Loucy (cell line): Measurements from ENCODE around the gene DDR1.
A peak's percentile ranks its signal among the peaks of the same experiment; 100 is the strongest.
"Not testable (repeated sequence)": the region's sequence is repeated elsewhere in the genome, so short reads cannot be mapped to it uniquely, and the experiment has no call there.

Source experiments
- H2AFZ ChIP-seq: fragments of 200-600 bp; sonication (generic); 2 replicates; pipeline ENCODE4 v1.6.0; 2016; ENCODE audit warnings: antibody characterized with exemption, mild to moderate bottlenecking, low read length, moderate library complexity
- H3F3A ChIP-seq: fragments of 200-600 bp; 2 replicates; pipeline ENCODE4 v1.6.0; 2016; ENCODE audit warnings: antibody characterized with exemption, low read depth, mild to moderate bottlenecking
- H3K27me3 ChIP-seq: fragments of 200-600 bp; sonication (generic); 2 replicates; pipeline ENCODE4 v1.6.1; 2014; ENCODE audit warnings: low read length, mild to moderate bottlenecking; ENCODE audit not compliant: insufficient read depth, poor library complexity, severe bottlenecking
- H3K36me3 ChIP-seq: fragments of 200-600 bp; sonication (generic); 2 replicates; pipeline ENCODE4 v1.6.1; 2016; ENCODE audit warnings: low read length; ENCODE audit not compliant: insufficient read depth
- H3K4me1 ChIP-seq: fragments of 200-600 bp; sonication (generic); 2 replicates; pipeline ENCODE4 v1.5.1; 2014; ENCODE audit warnings: low read length, mild to moderate bottlenecking; ENCODE audit not compliant: insufficient read depth, poor library complexity, severe bottlenecking
- H3K4me2 ChIP-seq: fragments of 200-600 bp; sonication (generic); 2 replicates; pipeline ENCODE4 v1.6.0; 2014; ENCODE audit warnings: antibody characterized with exemption, low read length, low read depth, mild to moderate bottlenecking; ENCODE audit not compliant: poor library complexity, severe bottlenecking
- H3K4me3 ChIP-seq: fragments of 200-600 bp; sonication (generic); 2 replicates; pipeline ENCODE4 v1.5.1; 2014; ENCODE audit warnings: low read length, mild to moderate bottlenecking, mixed read lengths; ENCODE audit not compliant: poor library complexity, severe bottlenecking
- H3K79me2 ChIP-seq: fragments of 200-600 bp; sonication (generic); 2 replicates; pipeline ENCODE4 v1.6.1; 2014; ENCODE audit warnings: low read length; ENCODE audit not compliant: insufficient read depth
- H3K9ac ChIP-seq: fragments of 200-600 bp; sonication (generic); 2 replicates; pipeline ENCODE4 v1.6.0; 2014; ENCODE audit warnings: mild to moderate bottlenecking, low read depth, low read length, moderate library complexity; ENCODE audit not compliant: poor library complexity, severe bottlenecking
- H3K9me2 ChIP-seq: fragments of 200-600 bp; sonication (generic); replicated peaks from 2 replicates; pipeline ENCODE4 v1.6.1; 2016; ENCODE audit warnings: low read depth, low read length, mixed read lengths
- H3K9me3 ChIP-seq: fragments of 200-600 bp; sonication (generic); 2 replicates; pipeline ENCODE4 v1.6.1; 2014; ENCODE audit warnings: mild to moderate bottlenecking, antibody characterized with exemption, low read length, low read depth; ENCODE audit not compliant: insufficient read depth
- H4K20me1 ChIP-seq: fragments of 200-600 bp; sonication (generic); 2 replicates; pipeline ENCODE4 v1.6.0; 2014; ENCODE audit warnings: antibody characterized with exemption, low read length, mild to moderate bottlenecking; ENCODE audit not compliant: insufficient read depth, poor library complexity, severe bottlenecking
- EZH2phosphoT487 ChIP-seq: fragments of 200-600 bp; IDR thresholded peaks from 2 replicates; pipeline ENCODE4 v1.6.1; 2018; ENCODE audit warnings: antibody characterized with exemption, mild to moderate bottlenecking, moderate library complexity, borderline replicate concordance
- TF ChIP-seq, protein P1 (sequence below): fragments of 200-600 bp; sonication (generic); conservative IDR thresholded peaks from 2 replicates; pipeline ENCODE4 v1.5.1; 2014; ENCODE audit warnings: mild to moderate bottlenecking, antibody characterized with exemption, low read length

The DDR1 gene

DNA sequence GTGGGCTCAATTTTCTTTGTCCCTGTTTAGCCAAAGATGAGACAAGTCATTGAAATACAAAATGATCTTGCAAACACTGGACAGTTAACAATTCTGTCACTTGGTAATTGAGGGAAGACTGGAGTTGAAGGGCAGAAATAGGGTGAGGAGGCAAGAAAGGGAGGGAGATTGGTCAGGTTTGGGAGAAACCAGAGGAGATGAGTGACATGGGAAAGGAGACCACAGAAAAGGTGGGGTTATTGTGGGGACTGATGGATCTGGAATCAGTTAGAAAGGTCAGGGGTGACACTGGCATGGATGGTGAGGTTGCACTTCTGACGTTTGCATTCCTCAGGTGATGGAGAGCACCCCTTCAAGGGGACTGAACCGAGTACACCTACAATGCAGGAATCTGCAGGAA lies 24.4 kb downstream of the DDR1 start:
- no peaks in the 10 kb centered on the region for H3K36me3 ChIP-seq
- H3K9ac ChIP-seq, result peak overlapping the region; percentile 92
- H2AFZ ChIP-seq, result no peak overlapping the region

DNA sequence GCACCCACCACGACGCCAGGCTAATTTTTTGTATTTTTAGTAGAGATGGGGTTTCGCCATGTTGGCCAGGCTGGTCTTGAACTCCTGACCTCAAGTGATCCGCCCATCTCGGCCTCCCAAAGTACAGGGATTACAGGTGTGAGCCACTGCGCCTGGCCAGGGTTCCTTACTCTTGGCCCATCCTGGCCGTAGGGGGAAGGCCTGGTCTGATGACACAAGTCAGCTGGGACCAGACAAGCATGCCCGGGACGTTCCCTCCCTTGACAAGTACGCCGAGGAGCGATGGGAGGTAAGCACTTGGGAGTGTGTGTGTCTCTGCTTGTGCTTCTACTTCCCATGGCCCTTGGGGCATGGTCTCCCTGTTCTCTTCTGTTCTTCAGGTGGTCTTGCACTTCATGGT lies 26.2 kb downstream of the DDR1 start:
- H3K36me3 ChIP-seq, H3K9me2 ChIP-seq, H3F3A ChIP-seq, H3K4me3 ChIP-seq, H3K9me3 ChIP-seq, H3K4me2 ChIP-seq, H3K9ac ChIP-seq, H3K27me3 ChIP-seq, H4K20me1 ChIP-seq, H2AFZ ChIP-seq: not testable (repeated sequence)
- H3K79me2 ChIP-seq, result peaks cover 27% of the 10 kb centered on the region
- peaks cover 15% of the 10 kb centered on the region for H3K4me1 ChIP-seq

More for the DNA sequence above, 24.4 kb downstream of the DDR1 start:
- Histone ChIP-seq H4K20me1 (no peaks in the 10 kb centered on the region), H3K9me3 (no peaks in the 10 kb centered on the region), H3K79me2 (peaks cover 20% of the 10 kb centered on the region), H3K4me1 (peaks cover 4% of the 10 kb centered on the region), H3F3A (no peaks in the 10 kb centered on the region), H3K27me3 (no peaks in the 10 kb centered on the region), H3K4me3 (peak overlapping the region; percentile 95), H3K9me2 (no peaks in the 10 kb centered on the region), H3K4me2 (peak overlapping the region; percentile 80)
- TF ChIP-seq, protein P1, sequence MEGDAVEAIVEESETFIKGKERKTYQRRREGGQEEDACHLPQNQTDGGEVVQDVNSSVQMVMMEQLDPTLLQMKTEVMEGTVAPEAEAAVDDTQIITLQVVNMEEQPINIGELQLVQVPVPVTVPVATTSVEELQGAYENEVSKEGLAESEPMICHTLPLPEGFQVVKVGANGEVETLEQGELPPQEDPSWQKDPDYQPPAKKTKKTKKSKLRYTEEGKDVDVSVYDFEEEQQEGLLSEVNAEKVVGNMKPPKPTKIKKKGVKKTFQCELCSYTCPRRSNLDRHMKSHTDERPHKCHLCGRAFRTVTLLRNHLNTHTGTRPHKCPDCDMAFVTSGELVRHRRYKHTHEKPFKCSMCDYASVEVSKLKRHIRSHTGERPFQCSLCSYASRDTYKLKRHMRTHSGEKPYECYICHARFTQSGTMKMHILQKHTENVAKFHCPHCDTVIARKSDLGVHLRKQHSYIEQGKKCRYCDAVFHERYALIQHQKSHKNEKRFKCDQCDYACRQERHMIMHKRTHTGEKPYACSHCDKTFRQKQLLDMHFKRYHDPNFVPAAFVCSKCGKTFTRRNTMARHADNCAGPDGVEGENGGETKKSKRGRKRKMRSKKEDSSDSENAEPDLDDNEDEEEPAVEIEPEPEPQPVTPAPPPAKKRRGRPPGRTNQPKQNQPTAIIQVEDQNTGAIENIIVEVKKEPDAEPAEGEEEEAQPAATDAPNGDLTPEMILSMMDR, result no peak
- no peak for TF ChIP-seq EZH2phosphoT487

DNA sequence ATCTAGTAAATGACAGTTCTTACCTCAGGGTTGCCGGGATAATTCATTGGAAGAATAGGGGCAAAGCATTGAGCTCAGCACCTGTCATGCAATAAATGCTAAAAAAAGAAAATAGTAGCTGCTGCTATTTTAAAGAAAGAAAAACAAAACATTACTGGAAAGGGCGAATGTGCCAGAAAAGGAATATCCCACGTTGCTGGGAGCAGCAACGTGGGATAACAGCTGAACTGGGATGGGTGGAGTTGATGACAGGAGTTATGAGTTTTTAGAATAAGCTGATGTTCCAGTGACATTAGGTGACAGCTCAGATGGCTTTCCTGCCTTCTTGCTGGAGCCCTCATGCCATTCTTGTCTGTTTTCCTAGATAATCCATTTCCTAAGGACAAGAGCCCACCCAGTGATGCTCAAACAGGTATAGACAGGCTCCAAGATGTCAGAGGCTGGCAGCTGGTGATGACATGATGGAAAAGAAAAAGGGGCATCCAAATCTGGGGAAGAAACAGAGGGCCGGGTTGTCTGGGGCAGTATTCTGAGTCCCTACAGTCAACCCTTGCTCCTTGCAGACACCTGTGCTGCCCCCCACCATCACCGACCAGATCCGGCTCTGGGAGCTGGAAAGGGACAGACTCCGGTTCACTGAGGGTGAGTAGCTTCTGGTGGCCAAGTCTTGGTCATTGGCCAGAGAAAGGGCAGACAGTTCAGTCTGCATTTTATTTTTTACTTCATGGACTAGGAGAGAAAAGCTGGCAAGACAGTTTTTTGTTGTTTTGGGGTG lies 28.6 kb downstream of the DDR1 start:
- Histone ChIP-seq H3K4me1 (peaks cover 25% of the 10 kb centered on the region), H3K9me2 (no peaks in the 10 kb centered on the region), H3K36me3 (no peaks in the 10 kb centered on the region; the same call in 1 of the 2 replicates), H3K4me3 (no peak overlapping the region), H3K79me2 (peaks cover 33% of the 10 kb centered on the region), H2AFZ (no peak overlapping the region), H3K27me3 (no peaks in the 10 kb centered on the region), H4K20me1 (no peaks in the 10 kb centered on the region), H3K4me2 (no peak overlapping the region), H3K9me3 (no peaks in the 10 kb centered on the region), H3F3A (no peaks in the 10 kb centered on the region), H3K9ac (no peak overlapping the region)
- no peak for TF ChIP-seq EZH2phosphoT487
- TF ChIP-seq, protein P1, result no peak

DNA sequence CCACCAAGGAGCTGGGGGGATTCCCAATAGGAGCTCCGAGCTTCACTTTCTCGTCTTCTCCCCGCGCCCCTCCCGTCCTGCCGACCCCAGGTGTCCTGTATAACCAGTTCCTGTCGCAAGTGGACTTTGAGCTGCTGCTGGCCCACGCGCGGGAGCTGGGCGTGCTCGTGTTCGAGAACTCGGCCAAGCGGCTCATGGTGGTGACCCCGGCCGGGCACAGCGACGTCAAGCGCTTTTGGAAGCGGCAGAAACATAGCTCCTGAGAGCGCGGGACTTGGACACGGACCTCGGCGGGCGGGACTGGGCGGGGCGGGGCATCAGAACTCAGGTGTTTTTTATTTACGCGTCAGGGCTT lies 29.4 kb downstream of the DDR1 start:
- H3K36me3 ChIP-seq, result no peaks in the 10 kb centered on the region; the same call in 1 of the 2 replicates
- no peaks in the 10 kb centered on the region for H3K9me3 ChIP-seq
- H3K9ac ChIP-seq, result no peak overlapping the region
- H3F3A ChIP-seq, result no peaks in the 10 kb centered on the region
- no peaks in the 10 kb centered on the region for H4K20me1 ChIP-seq
- peak overlapping the region; percentile 94; the same call in 1 of the 2 replicates for H2AFZ ChIP-seq
- H3K9me2 ChIP-seq, result no peaks in the 10 kb centered on the region
- peaks cover 27% of the 10 kb centered on the region for H3K79me2 ChIP-seq
- peak overlapping the region; percentile 93 for H3K4me2 ChIP-seq
- peak overlapping the region; percentile 88 for H3K4me3 ChIP-seq
- H3K4me1 ChIP-seq, result peaks cover 30% of the 10 kb centered on the region
- no peak for TF ChIP-seq EZH2phosphoT487
- TF ChIP-seq, protein P1, result no peak
- no peaks in the 10 kb centered on the region for H3K27me3 ChIP-seq
